ENCODE results near the gene ZNF112.

DNA sequence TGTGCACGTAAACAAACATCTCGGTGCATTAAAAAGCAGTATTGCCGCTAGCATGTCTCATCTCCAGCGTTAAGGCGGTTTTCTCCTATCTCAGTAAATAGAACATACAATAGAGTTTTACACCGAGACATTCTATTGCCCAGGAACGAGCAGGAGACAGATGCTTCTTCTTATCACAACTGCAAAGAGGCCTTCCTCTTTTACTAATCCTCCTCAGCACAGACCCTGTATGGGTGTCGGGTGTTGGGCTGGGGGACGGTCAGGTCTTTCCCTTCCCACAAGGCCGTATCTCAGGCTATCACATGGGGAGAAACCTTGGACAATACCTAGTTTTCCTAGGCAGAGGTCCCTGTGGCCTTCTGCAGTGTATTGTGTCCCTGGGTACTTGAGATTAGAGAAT, 75.6 kb downstream of the ZNF112 start:
- TF ChIP-seq POLR2A (IDR thresholded peaks at IDR 0.05; ENCODE audit: low read depth, low read length) (no peak), POLR2AphosphoS5 (IDR thresholded peaks at IDR 0.05; ENCODE audit: low read depth, low read length) (no peak)
